Choroid plexus epithelial cell (primary cell): ENCODE data around the gene ESYT3.
"Not testable (repeated sequence)": the region's sequence is repeated elsewhere in the genome, so short reads cannot be mapped to it uniquely, and the experiment has no call there.

ENCODE experiments used
- DNase-seq: peaks from one replicate; pipeline ENCODE4 v3.0.0-alpha.2; 2010; ENCODE audit warnings: low read depth
- H3K4me3 ChIP-seq: 2 replicates; pipeline ENCODE4 v1.5.1; 2011; ENCODE audit warnings: low read depth, mild to moderate bottlenecking, control low read depth, low read length, moderate library complexity
- CTCF ChIP-seq: conservative IDR thresholded peaks from 2 replicates; pipeline ENCODE4 v1.5.1; 2011; ENCODE audit warnings: low read depth, mild to moderate bottlenecking, control low read depth, inconsistent platforms, low read length, moderate library complexity

Gene ESYT3

GRCh38 chr3:138408751-138409570 lies 25.5 kb upstream of the ESYT3 start:
- no peak for DNase-seq
- H3K4me3 ChIP-seq: no peak overlapping the region
- no peak for TF ChIP-seq CTCF

GRCh38 chr3:138412821-138413551 lies 21.4 kb upstream of the ESYT3 start:
- peak; percentile 3 for TF ChIP-seq CTCF
- H3K4me3 ChIP-seq: no peak overlapping the region
- no peak for DNase-seq

GRCh38 chr3:138416236-138416635 lies 18.2 kb upstream of the ESYT3 start:
- not testable (repeated sequence) for H3K4me3 ChIP-seq, DNase-seq

GRCh38 chr3:138417559-138417982 lies 16.8 kb upstream of the ESYT3 start:
- H3K4me3 ChIP-seq: no peak overlapping the region
- DNase-seq: peak; percentile 93
- TF ChIP-seq CTCF: peak; percentile 97

GRCh38 chr3:138418601-138419206 lies 15.7 kb upstream of the ESYT3 start:
- no peak for TF ChIP-seq CTCF
- DNase-seq: peak; percentile 61
- H3K4me3 ChIP-seq: no peak overlapping the region

GRCh38 chr3:138423316-138423715 lies 11.1 kb upstream of the ESYT3 start:
- H3K4me3 ChIP-seq: no peak overlapping the region
- TF ChIP-seq CTCF: no peak
- no peak for DNase-seq

- H3K4me3 ChIP-seq: no peak overlapping the region
- TF ChIP-seq CTCF: no peak
- DNase-seq: no peak
These were observed 10.1 kb upstream of the ESYT3 start for GRCh38 chr3:138424323-138424722.
